A549 (cell line): ENCODE data around the gene TLK1. TPM values are rescaled to one million over a fixed set of nuclear protein-coding genes. Genes with fewer than 3 reads are reported as not detected.

Experiments
- ATAC-seq, 2 experiments: fragments of 200-7000 bp in 1 of 2; fragments of >200 bp in 1 of 2; cut with Nextera tagmentation in 1 of 2; cut with Tn5 transposase in 1 of 2; 3 replicates each; pipeline versions ENCODE4 v1.8.0 to v1.9.1; 2018 to 2020; ENCODE audit warnings: mild to moderate bottlenecking in 1 of 2, moderate library complexity in 1 of 2
- CTCF ChIA-PET: fragments of 300-600 bp; sonication (Branson Sonifier 250); formaldehyde crosslinking; extraction: SDS; loops from one replicate; lab custom pipeline; 2021; ENCODE audit warnings: antibody characterized with exemption, inconsistent platforms; lab: Yijun Ruan, JAX
- POLR2A ChIA-PET: fragments of 350-600 bp; formaldehyde crosslinking; extraction: SDS; loops from one replicate; lab custom pipeline; 2021; ENCODE audit warnings: antibody characterized with exemption, inconsistent platforms; lab: Yijun Ruan, JAX
- DNase-seq, 2 experiments: peaks; one replicate each; pipeline versions ENCODE4 v3.0.0 to v3.0.0-alpha.2; 2011 to 2016; ENCODE audit warnings: low read depth in 1 of 2, low spot score in 1 of 2
- FAIRE-seq: peaks from 2 replicates; lab custom pipeline; 2011; peaks lifted over from hg19 to GRCh38; lab: Jason Lieb, UNC
- H3K27ac ChIP-seq, 2 experiments: fragments of >200 bp; sonication (Bioruptor Twin); formaldehyde crosslinking; 3 replicates each; pipeline ENCODE4 v1.5.1; 2016 to 2017
- H3K4me1 ChIP-seq: fragments of >200 bp; sonication (Bioruptor Twin); formaldehyde crosslinking; 3 replicates; pipeline ENCODE4 v1.6.1; 2016
- H3K4me2 ChIP-seq: fragments of >200 bp; sonication (Bioruptor Twin); formaldehyde crosslinking; 3 replicates; pipeline ENCODE4 v1.6.1; 2016
- H3K4me3 ChIP-seq: fragments of >200 bp; sonication (Bioruptor Twin); formaldehyde crosslinking; 3 replicates; pipeline ENCODE4 v1.5.1; 2016
- H3K9me3 ChIP-seq: fragments of >200 bp; sonication (Bioruptor Twin); formaldehyde crosslinking; 3 replicates; pipeline ENCODE4 v1.6.1; 2016
- BCL3 ChIP-seq: fragments of >200 bp; sonication (Bioruptor Twin); formaldehyde crosslinking; IDR thresholded peaks from 3 replicates; pipeline ENCODE4 v1.6.1; 2016
- CBX2 ChIP-seq: fragments of 200-600 bp; sonication (generic); IDR thresholded peaks from 2 replicates; pipeline ENCODE4 v1.6.1; 2016; ENCODE audit warnings: low read depth, mild to moderate bottlenecking, borderline replicate concordance
- CBX8 ChIP-seq: fragments of 200-600 bp; sonication (generic); IDR thresholded peaks from 2 replicates; pipeline ENCODE4 v1.6.1; 2016
- CHD4 ChIP-seq: fragments of 200-600 bp; sonication (generic); IDR thresholded peaks from 2 replicates; pipeline ENCODE4 v1.6.1; 2016; ENCODE audit warnings: antibody characterized with exemption, mild to moderate bottlenecking, borderline replicate concordance
- E2F6 ChIP-seq: IDR thresholded peaks from 2 replicates; pipeline ENCODE4 v1.6.1; 2012; ENCODE audit warnings: low read depth, borderline replicate concordance
- EHF ChIP-seq: fragments of 250-450 bp; sonication (Bioruptor Pico); IDR thresholded peaks from 2 replicates; pipeline ENCODE4 v1.5.0; 2020; ENCODE audit warnings: mild to moderate bottlenecking
- ELK1 ChIP-seq: fragments of 150-350 bp; IDR thresholded peaks from 2 replicates; pipeline ENCODE4 v1.6.1; 2014; ENCODE audit warnings: low read depth, mild to moderate bottlenecking, low read length
- ESRRA ChIP-seq: fragments of 150-350 bp; IDR thresholded peaks from 2 replicates; pipeline ENCODE4 v1.6.1; 2014; ENCODE audit warnings: mild to moderate bottlenecking, low read length, borderline replicate concordance
- FOSB ChIP-seq: fragments of 250-450 bp; sonication (Bioruptor Pico); IDR thresholded peaks from 2 replicates; pipeline ENCODE4 v1.5.0; 2020; ENCODE audit warnings: mild to moderate bottlenecking, moderate library complexity
- FOSL2 ChIP-seq, 2 experiments: fragments of 450-650 bp in 1 of 2; fragments of >200 bp in 1 of 2; sonication (Bioruptor Twin) in 1 of 2; formaldehyde crosslinking; IDR thresholded peaks; 2 replicates each; pipeline versions ENCODE4 v1.5.0 to v1.6.1; 2016 to 2020; ENCODE audit warnings: mild to moderate bottlenecking in 1 of 2, moderate library complexity in 1 of 2
- HDAC2 ChIP-seq: fragments of 200-600 bp; sonication (generic); IDR thresholded peaks from 2 replicates; pipeline ENCODE4 v1.6.1; 2016
- HES2 ChIP-seq: fragments of >200 bp; sonication (Bioruptor Twin); formaldehyde crosslinking; IDR thresholded peaks from 2 replicates; pipeline ENCODE4 v1.6.1; 2016
- HOXB13 ChIP-seq: fragments of 250-450 bp; sonication (Bioruptor Pico); IDR thresholded peaks from 2 replicates; pipeline ENCODE4 v1.5.0; 2020; ENCODE audit warnings: low read depth, mild to moderate bottlenecking, moderate library complexity
- JUN ChIP-seq, 2 experiments: fragments of >200 bp; sonication (Bioruptor Twin); formaldehyde crosslinking; IDR thresholded peaks; 2 replicates in 1 of 2; 3 replicates in 1 of 2; pipeline ENCODE4 v1.6.1; 2016 to 2017
- JUNB ChIP-seq: fragments of >200 bp; sonication (Bioruptor Twin); formaldehyde crosslinking; IDR thresholded peaks from 2 replicates; pipeline ENCODE4 v1.6.1; 2016
- KDM5A ChIP-seq: fragments of 200-600 bp; sonication (generic); IDR thresholded peaks from 2 replicates; pipeline ENCODE4 v1.6.1; 2016; ENCODE audit warnings: antibody characterized with exemption, mild to moderate bottlenecking
- MAFK ChIP-seq: fragments of 450-650 bp; IDR thresholded peaks from 2 replicates; pipeline ENCODE4 v1.6.1; 2014; ENCODE audit not compliant: partially characterized antibody
- MAX ChIP-seq: IDR thresholded peaks from 2 replicates; pipeline ENCODE4 v1.6.1; 2012
- MAZ ChIP-seq: fragments of 150-350 bp; IDR thresholded peaks from 2 replicates; pipeline ENCODE4 v1.6.1; 2014; ENCODE audit warnings: antibody characterized with exemption, low read depth, low read length, borderline replicate concordance
- MYC ChIP-seq: IDR thresholded peaks from 2 replicates; pipeline ENCODE4 v1.6.1; 2012; ENCODE audit warnings: mild to moderate bottlenecking, inconsistent platforms, low read length, improper control_type of control experiment, borderline replicate concordance
- NR3C1 ChIP-seq: fragments of >200 bp; sonication (Bioruptor Twin); formaldehyde crosslinking; IDR thresholded peaks from 3 replicates; pipeline ENCODE4 v1.6.1; 2017
- PHF8 ChIP-seq: fragments of 200-600 bp; sonication (generic); IDR thresholded peaks from 2 replicates; pipeline ENCODE4 v1.6.1; 2016; ENCODE audit warnings: low read depth, mild to moderate bottlenecking, antibody characterized with exemption, moderate library complexity, borderline replicate concordance
- POLR2A ChIP-seq: IDR thresholded peaks from 2 replicates; pipeline ENCODE4 v1.6.1; 2012; ENCODE audit warnings: mild to moderate bottlenecking, low read length
- RNF2 ChIP-seq: fragments of 200-600 bp; sonication (generic); IDR thresholded peaks from 2 replicates; pipeline ENCODE4 v1.6.1; 2016; ENCODE audit warnings: low read depth, mild to moderate bottlenecking, antibody characterized with exemption, moderate library complexity, borderline replicate concordance
- SMC3 ChIP-seq: fragments of >200 bp; sonication (Bioruptor Twin); formaldehyde crosslinking; IDR thresholded peaks from 3 replicates; pipeline ENCODE4 v1.6.1; 2018; ENCODE audit warnings: inconsistent platforms
- SREBF2 ChIP-seq: fragments of 450-650 bp; IDR thresholded peaks from 2 replicates; pipeline ENCODE4 v1.6.1; 2014; ENCODE audit warnings: mild to moderate bottlenecking, moderate library complexity
- TFCP2L1 ChIP-seq: fragments of 250-450 bp; sonication (Bioruptor Pico); IDR thresholded peaks from 2 replicates; pipeline ENCODE4 v1.5.0; 2021; ENCODE audit warnings: mild to moderate bottlenecking
- TP53 ChIP-seq: fragments of 250-450 bp; sonication (Bioruptor Pico); IDR thresholded peaks from 2 replicates; pipeline ENCODE4 v1.5.0; 2021; ENCODE audit warnings: mild to moderate bottlenecking, moderate library complexity
- ZFP36 ChIP-seq: fragments of 450-650 bp; IDR thresholded peaks from 2 replicates; pipeline ENCODE4 v1.6.1; 2014; ENCODE audit warnings: borderline replicate concordance; ENCODE audit not compliant: partially characterized antibody
- ZSCAN20 ChIP-seq: fragments of 250-450 bp; sonication (Bioruptor Pico); IDR thresholded peaks from 2 replicates; pipeline ENCODE4 v1.8.0; 2022; ENCODE audit warnings: mild to moderate bottlenecking, moderate library complexity
- WGBS: methylation state at CpG from one replicate; pipeline ENCODE4 v1.1.6; 2017; ENCODE audit errors: missing lambda C conversion rate; 5-methylcytosine and 5-hydroxymethylcytosine counted together
- polyA plus RNA-seq, 4 experiments: library from polyadenylated mRNA; depleted of rRNA in 3 of 4; stranded (reverse); fragments of >200 nt; fragmentation: RNase III in 1 of 4; extraction: RNeasy Plus Mini Kit Qiagen cat#74134 plus additional on column Dnase treatment in 1 of 4; gene quantifications; 2 replicates in 3 of 4; 3 replicates in 1 of 4; pipeline ENCODE4 v1.2.3, GENCODE V29; 2011 to 2017

TLK1 gene
- polyA plus RNA-seq, 2 of the 4 experiments (the other 2 are of a cell fraction), result 16.9 to 28.9 TPM

- H3K4me3 ChIP-seq, result peak overlapping the region; percentile 58; the same call in 2 of the 3 replicates
- FAIRE-seq (no peak), DNase-seq (peak in 1 of 2 experiments; percentile 20), ATAC-seq (no peak; a peak in 2 of 6 replicates)
- no peaks in the 10 kb centered on the region for H3K9me3 ChIP-seq
- H3K27ac ChIP-seq, result peak overlapping the region; percentile 90 to 97
- H3K4me2 ChIP-seq, result peak overlapping the region; percentile 76
- POLR2A ChIA-PET, result interaction anchor here (2.4 kb wide), 1 partner anchor 442 kb away, joined by 12 read pairs; no protein-coding TSS in a partner anchor
- WGBS, result 87% methylated on average over 11 of the region's 11 CpGs
- CTCF ChIA-PET, result interaction anchor here (0.6 to 3.0 kb wide), 13 partner anchors 10 to 505 kb away, joined by 3 to 35 read pairs (median 3); no protein-coding TSS in a partner anchor
- TF ChIP-seq HDAC2 (no peak), EHF (CRISPR knock-in tag) (no peak), KDM5A (no peak), BCL3 (no peak), CBX2 (no peak), MAZ (no peak), ELK1 (no peak), SREBF2 (no peak), E2F6 (no peak), ZSCAN20 (no peak), JUNB (no peak), ZFP36 (no peak), HOXB13 (CRISPR knock-in tag) (no peak), TFCP2L1 (CRISPR knock-in tag) (no peak), CHD4 (no peak), ESRRA (no peak), RNF2 (no peak), JUN (IDR thresholded peaks at IDR 0.05) (no peak), FOSB (CRISPR knock-in tag) (no peak)
- H3K4me1 ChIP-seq, result peaks cover 9% of the 10 kb centered on the region; the same call in 1 of the 3 replicates
These were observed 186.2 kb downstream of the TLK1 start for GRCh38 chr2:170974304-170974993.

- CTCF ChIA-PET, result interaction anchor here (0.6 to 3.0 kb wide), 33 partner anchors 9 to 548 kb away, joined by 3 to 35 read pairs (median 4); partner anchors contain the start of genes CYBRD1 and GORASP2
- 13% methylated on average over 42 of the region's 67 CpGs for WGBS
- Histone ChIP-seq H3K4me2 (peak overlapping the region; percentile 76), H3K4me3 (peak overlapping the region; percentile 58), H3K4me1 (peaks cover 9% of the 10 kb centered on the region; the same call in 1 of the 3 replicates), H3K27ac (peak overlapping the region; percentile 90 to 97), H3K9me3 (no peaks in the 10 kb centered on the region)
- ATAC-seq (peak; percentile 85 to 94), FAIRE-seq (no peak), DNase-seq (peak; percentile 85 to 87)
- POLR2A ChIA-PET, result interaction anchor here (1.0 to 2.4 kb wide), 3 partner anchors 45 to 442 kb away, joined by 4 to 12 read pairs (median 5); partner anchors contain the start of genes GORASP2 and TLK1
- TF ChIP-seq MAFK (no peak), PHF8 (peak; percentile 90; the same call in 1 of the 2 replicates), NR3C1 (no peak), RNF2 (0 out of 2 replicates have a peak, but pooled peaks have one; percentile 39), SMC3 (peak; percentile 95), FOSL2 (IDR thresholded peaks at IDR 0.05) (no peak), FOSL2 (CRISPR knock-in tag; IDR thresholded peaks at IDR 0.05) (0 out of 2 replicates have a peak, but pooled peaks have one; percentile 4), JUN (IDR thresholded peaks at IDR 0.05) (peak; percentile 52 to 60; a peak in 3 of 5 replicates), E2F6 (peak; percentile 55), MYC (peak; percentile 93), TP53 (CRISPR knock-in tag) (peak; percentile 24; the same call in 1 of the 2 replicates), CBX8 (no peak), CHD4 (no peak), BCL3 (peak; percentile 78; the same call in 2 of the 3 replicates), MAX (peak; percentile 89), POLR2A (peak; percentile 63), HES2 (no peak)
These were observed 187.0 kb downstream of the TLK1 start for GRCh38 chr2:170973492-170974303.
